ENCODE measurements around the gene OR6B2.

GRCh38 chr2:240070907-240071306 lies 40.7 kb upstream of the OR6B2 start:
- TF ChIP-seq TAF1 (IDR thresholded peaks at IDR 0.05; ENCODE audit: low read depth) = no peak
- TF ChIP-seq EZH2 (IDR thresholded peaks at IDR 0.05; ENCODE audit: borderline replicate concordance, insufficient read depth, low read length, poor library complexity, severe bottlenecking) = no peak
- TF ChIP-seq CTCF (IDR thresholded peaks at IDR 0.05; ENCODE audit: poor library complexity, severe bottlenecking) = no peak
- no peak for TF ChIP-seq POLR2AphosphoS5 (IDR thresholded peaks at IDR 0.05)
- TF ChIP-seq EP300 (conservative IDR thresholded peaks at IDR 0.05; ENCODE audit: poor library complexity, severe bottlenecking) = no peak
- no peak for TF ChIP-seq RAD21 (conservative IDR thresholded peaks at IDR 0.05)
- TF ChIP-seq SMC3 (conservative IDR thresholded peaks at IDR 0.05; ENCODE audit: poor library complexity) = no peak
- TF ChIP-seq, protein P1, sequence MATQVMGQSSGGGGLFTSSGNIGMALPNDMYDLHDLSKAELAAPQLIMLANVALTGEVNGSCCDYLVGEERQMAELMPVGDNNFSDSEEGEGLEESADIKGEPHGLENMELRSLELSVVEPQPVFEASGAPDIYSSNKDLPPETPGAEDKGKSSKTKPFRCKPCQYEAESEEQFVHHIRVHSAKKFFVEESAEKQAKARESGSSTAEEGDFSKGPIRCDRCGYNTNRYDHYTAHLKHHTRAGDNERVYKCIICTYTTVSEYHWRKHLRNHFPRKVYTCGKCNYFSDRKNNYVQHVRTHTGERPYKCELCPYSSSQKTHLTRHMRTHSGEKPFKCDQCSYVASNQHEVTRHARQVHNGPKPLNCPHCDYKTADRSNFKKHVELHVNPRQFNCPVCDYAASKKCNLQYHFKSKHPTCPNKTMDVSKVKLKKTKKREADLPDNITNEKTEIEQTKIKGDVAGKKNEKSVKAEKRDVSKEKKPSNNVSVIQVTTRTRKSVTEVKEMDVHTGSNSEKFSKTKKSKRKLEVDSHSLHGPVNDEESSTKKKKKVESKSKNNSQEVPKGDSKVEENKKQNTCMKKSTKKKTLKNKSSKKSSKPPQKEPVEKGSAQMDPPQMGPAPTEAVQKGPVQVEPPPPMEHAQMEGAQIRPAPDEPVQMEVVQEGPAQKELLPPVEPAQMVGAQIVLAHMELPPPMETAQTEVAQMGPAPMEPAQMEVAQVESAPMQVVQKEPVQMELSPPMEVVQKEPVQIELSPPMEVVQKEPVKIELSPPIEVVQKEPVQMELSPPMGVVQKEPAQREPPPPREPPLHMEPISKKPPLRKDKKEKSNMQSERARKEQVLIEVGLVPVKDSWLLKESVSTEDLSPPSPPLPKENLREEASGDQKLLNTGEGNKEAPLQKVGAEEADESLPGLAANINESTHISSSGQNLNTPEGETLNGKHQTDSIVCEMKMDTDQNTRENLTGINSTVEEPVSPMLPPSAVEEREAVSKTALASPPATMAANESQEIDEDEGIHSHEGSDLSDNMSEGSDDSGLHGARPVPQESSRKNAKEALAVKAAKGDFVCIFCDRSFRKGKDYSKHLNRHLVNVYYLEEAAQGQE (IDR thresholded peaks at IDR 0.05; ENCODE audit: borderline replicate concordance) = no peak
- TF ChIP-seq MXI1 (conservative IDR thresholded peaks at IDR 0.05; ENCODE audit: poor library complexity, severe bottlenecking) = no peak

All from neural cell (in vitro differentiated cells).